HEK293 (cell line): ENCODE data around the gene MVB12B.

Experiments used
- CTCF ChIP-seq: fragments of 450-650 bp; formaldehyde crosslinking; IDR thresholded peaks from 2 replicates; pipeline ENCODE4 v1.5.1; 2016; ENCODE audit warnings: missing biosample characterization, missing genetic modification characterization
- HIC1 ChIP-seq: fragments of 450-650 bp; formaldehyde crosslinking; IDR thresholded peaks from 2 replicates; pipeline ENCODE4 v1.5.1; 2016; ENCODE audit warnings: missing biosample characterization, missing genetic modification characterization
- OSR2 ChIP-seq: fragments of 450-650 bp; formaldehyde crosslinking; IDR thresholded peaks from 2 replicates; pipeline ENCODE4 v1.5.1; 2016; ENCODE audit warnings: missing biosample characterization, missing genetic modification characterization
- SP2 ChIP-seq: fragments of 450-650 bp; formaldehyde crosslinking; IDR thresholded peaks from 2 replicates; pipeline ENCODE4 v1.5.1; 2016; ENCODE audit warnings: missing biosample characterization, missing genetic modification characterization
- ZFHX2 ChIP-seq: fragments of 450-650 bp; formaldehyde crosslinking; conservative IDR thresholded peaks from 2 replicates; pipeline ENCODE4 v1.5.1; 2016; ENCODE audit warnings: missing biosample characterization, missing genetic modification characterization
- ZFP37 ChIP-seq: fragments of 450-650 bp; formaldehyde crosslinking; IDR thresholded peaks from 2 replicates; pipeline ENCODE4 v1.5.1; 2016; ENCODE audit warnings: missing biosample characterization, missing genetic modification characterization
- ZNF121 ChIP-seq: fragments of 450-650 bp; formaldehyde crosslinking; IDR thresholded peaks from 2 replicates; pipeline ENCODE4 v1.5.1; 2016; ENCODE audit warnings: missing biosample characterization, missing genetic modification characterization
- ZNF184 ChIP-seq: fragments of 450-650 bp; IDR thresholded peaks from 2 replicates; pipeline ENCODE4 v1.5.1; 2018; ENCODE audit warnings: missing biosample characterization, mild to moderate bottlenecking, missing genetic modification characterization
- ZNF23 ChIP-seq: fragments of 450-650 bp; formaldehyde crosslinking; IDR thresholded peaks from 2 replicates; pipeline ENCODE4 v1.5.1; 2016; ENCODE audit warnings: missing biosample characterization, missing genetic modification characterization, borderline replicate concordance
- ZNF311 ChIP-seq: fragments of 450-650 bp; formaldehyde crosslinking; IDR thresholded peaks from 2 replicates; pipeline ENCODE4 v1.5.1; 2017; ENCODE audit warnings: missing biosample characterization, missing genetic modification characterization, borderline replicate concordance
- ZNF335 ChIP-seq: fragments of 450-650 bp; formaldehyde crosslinking; conservative IDR thresholded peaks from 2 replicates; pipeline ENCODE4 v1.5.1; 2016; ENCODE audit warnings: missing biosample characterization, missing genetic modification characterization
- ZNF37A ChIP-seq: fragments of 450-650 bp; IDR thresholded peaks from 2 replicates; pipeline ENCODE4 v1.5.1; 2018; ENCODE audit warnings: missing biosample characterization, missing genetic modification characterization
- ZNF558 ChIP-seq: fragments of 450-650 bp; formaldehyde crosslinking; IDR thresholded peaks from 2 replicates; pipeline ENCODE4 v1.5.1; 2016; ENCODE audit warnings: missing biosample characterization, missing genetic modification characterization
- ZNF830 ChIP-seq: fragments of 450-650 bp; IDR thresholded peaks from 2 replicates; pipeline ENCODE4 v1.5.0; 2018; ENCODE audit warnings: missing biosample characterization, missing genetic modification characterization, low read depth, mild to moderate bottlenecking, moderate library complexity

- TF ChIP-seq OSR2 (tag by site-specific recombination) (no peak), ZNF311 (tag by site-specific recombination) (no peak), ZNF335 (tag by site-specific recombination) (no peak), ZNF121 (tag by site-specific recombination) (no peak), CTCF (tag by site-specific recombination) (no peak), ZFHX2 (tag by site-specific recombination) (no peak), HIC1 (no peak), ZNF23 (no peak), SP2 (no peak), ZNF558 (tag by site-specific recombination) (no peak), ZNF37A (tag by site-specific recombination) (no peak), ZNF184 (tag by site-specific recombination) (no peak), ZNF830 (tag by site-specific recombination) (no peak), ZFP37 (no peak)
Measured at GRCh38 chr9:126354887-126355770, 28.5 kb downstream of the MVB12B start.
